CMK (cell line): ENCODE results near the gene AFAP1L2.

Experiments used
- DNase-seq: peaks from one replicate; pipeline ENCODE4 v3.0.0-alpha.2; 2010; ENCODE audit warnings: low read depth

The AFAP1L2 gene

GRCh38 chr10:114412907-114413797 is 8.8 kb upstream of the AFAP1L2 start:
- no peak for DNase-seq

GRCh38 chr10:114408968-114409444 is 4.7 kb upstream of the AFAP1L2 start:
- no peak for DNase-seq

- DNase-seq: no peak
Observed at GRCh38 chr10:114408112-114408967, 4.0 kb upstream of the AFAP1L2 start.

- DNase-seq: no peak
Observed at GRCh38 chr10:114406455-114406854, 2.2 kb upstream of the AFAP1L2 start.

GRCh38 chr10:114405011-114405350 is 679 bp upstream of the AFAP1L2 start:
- DNase-seq: no peak

- no peak for DNase-seq
Observed at GRCh38 chr10:114403541-114404161, 651 bp downstream of the AFAP1L2 start.

GRCh38 chr10:114402871-114403540 is 1.3 kb downstream of the AFAP1L2 start:
- DNase-seq: no peak

GRCh38 chr10:114402233-114402632 is 2.1 kb downstream of the AFAP1L2 start:
- no peak for DNase-seq

- no peak for DNase-seq
Observed at GRCh38 chr10:114401195-114401791, 3.0 kb downstream of the AFAP1L2 start.

GRCh38 chr10:114400091-114400490 is 4.2 kb downstream of the AFAP1L2 start:
- no peak for DNase-seq

- no peak for DNase-seq
Observed at GRCh38 chr10:114399576-114399975, 4.7 kb downstream of the AFAP1L2 start.

GRCh38 chr10:114398587-114399331 is 5.5 kb downstream of the AFAP1L2 start:
- no peak for DNase-seq

- no peak for DNase-seq
Observed at GRCh38 chr10:114397651-114398145, 6.6 kb downstream of the AFAP1L2 start.

- no peak for DNase-seq
Observed at GRCh38 chr10:114396464-114396863, 7.8 kb downstream of the AFAP1L2 start.

GRCh38 chr10:114395366-114396022 is 8.8 kb downstream of the AFAP1L2 start:
- DNase-seq: no peak

- no peak for DNase-seq
Observed at GRCh38 chr10:114394531-114394930, 9.8 kb downstream of the AFAP1L2 start.

- no peak for DNase-seq
Observed at GRCh38 chr10:114393886-114394285, 10.4 kb downstream of the AFAP1L2 start.

- DNase-seq: no peak
Observed at GRCh38 chr10:114393482-114393881, 10.8 kb downstream of the AFAP1L2 start.

GRCh38 chr10:114392112-114392835 is 12.0 kb downstream of the AFAP1L2 start:
- no peak for DNase-seq
